Nephron progenitor cell (in vitro differentiated cells): ENCODE results near the gene TBCCD1.

Source experiments
- DNase-seq: peaks from one replicate; pipeline ENCODE4 v3.0.0; 2021
- H3K27ac Mint-ChIP-seq: 2 replicates; pipeline ENCODE4 v1.8.0; 2021; ENCODE audit warnings: mild to moderate bottlenecking, moderate library complexity, mixed read lengths
- H3K27me3 Mint-ChIP-seq: 2 replicates; pipeline ENCODE4 v1.8.0; 2021; ENCODE audit warnings: mild to moderate bottlenecking, low read depth, mixed read lengths; ENCODE audit not compliant: poor library complexity
- H3K36me3 Mint-ChIP-seq: 2 replicates; pipeline ENCODE4 v1.8.0; 2021; ENCODE audit warnings: low read depth, mixed read lengths
- H3K4me1 Mint-ChIP-seq: 2 replicates; pipeline ENCODE4 v1.8.0; 2021; ENCODE audit warnings: mixed read lengths
- H3K4me3 Mint-ChIP-seq: 2 replicates; pipeline ENCODE4 v1.8.0; 2021; ENCODE audit warnings: mild to moderate bottlenecking, moderate library complexity, mixed read lengths
- H3K9me3 Mint-ChIP-seq: 2 replicates; pipeline ENCODE4 v1.8.0; 2021; ENCODE audit warnings: mild to moderate bottlenecking, moderate library complexity, mixed read lengths
- CTCF ChIP-seq: fragments of 200-600 bp; sonication (generic); IDR thresholded peaks from 2 replicates; pipeline ENCODE4 v1.5.0; 2021; ENCODE audit warnings: antibody characterized with exemption

The TBCCD1 gene

DNA sequence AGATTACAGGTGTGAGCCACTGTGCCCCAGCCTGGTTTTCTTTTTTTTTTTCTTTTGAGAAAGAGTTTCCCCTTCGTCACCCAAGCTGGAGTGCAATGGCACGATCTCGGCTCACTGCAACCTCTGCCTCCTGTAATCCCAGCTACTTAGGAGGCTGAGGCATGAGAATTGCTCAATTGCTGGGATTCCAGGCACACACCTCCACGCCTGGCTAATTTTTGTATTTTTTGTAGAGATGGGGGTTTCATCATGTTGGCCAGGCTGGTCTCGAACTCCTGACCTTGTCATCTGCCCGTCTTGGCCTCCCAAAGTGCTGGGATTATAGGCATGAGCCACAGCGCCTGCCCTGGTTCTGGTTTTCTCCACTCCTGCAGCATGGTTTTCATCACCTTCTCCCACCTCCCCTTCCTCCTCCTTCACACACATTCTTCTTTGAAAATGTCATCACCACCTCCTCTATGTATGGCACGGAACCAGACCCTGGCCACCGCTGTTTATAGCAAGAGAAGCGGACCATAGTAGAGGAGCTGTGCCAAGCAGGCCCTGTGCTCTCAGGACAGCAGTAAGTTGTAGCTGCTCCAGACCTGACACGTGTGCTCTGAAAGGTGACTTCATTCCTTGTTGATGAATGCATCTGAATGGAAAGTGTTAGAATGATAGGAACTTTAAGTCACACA, 31.1 kb upstream of the TBCCD1 start:
- H3K4me3 Mint-ChIP-seq = no peak overlapping the region

GRCh38 chr3:186596568-186597287, 29.6 kb upstream of the TBCCD1 start:
- no peak overlapping the region for H3K27ac Mint-ChIP-seq
- H3K4me1 Mint-ChIP-seq = peaks cover 30% of the 10 kb centered on the region
- H3K36me3 Mint-ChIP-seq = no peaks in the 10 kb centered on the region
- no peak for TF ChIP-seq CTCF
- DNase-seq = no peak
- H3K27me3 Mint-ChIP-seq = peaks cover 23% of the 10 kb centered on the region
- no peak overlapping the region for H3K4me3 Mint-ChIP-seq
- H3K9me3 Mint-ChIP-seq = no peaks in the 10 kb centered on the region

More for the DNA sequence above, 31.1 kb upstream of the TBCCD1 start:
- no peak for TF ChIP-seq CTCF
- Mint-ChIP-seq H3K9me3 (no peaks in the 10 kb centered on the region), H3K27me3 (peaks cover 31% of the 10 kb centered on the region), H3K4me1 (peaks cover 30% of the 10 kb centered on the region), H3K36me3 (no peaks in the 10 kb centered on the region), H3K27ac (no peak overlapping the region)
- DNase-seq = no peak

GRCh38 chr3:186594591-186595113, 27.5 kb upstream of the TBCCD1 start:
- TF ChIP-seq CTCF = no peak
- Mint-ChIP-seq H3K4me1 (peaks cover 30% of the 10 kb centered on the region), H3K27me3 (peaks cover 10% of the 10 kb centered on the region), H3K4me3 (no peak overlapping the region), H3K36me3 (no peaks in the 10 kb centered on the region), H3K9me3 (no peaks in the 10 kb centered on the region), H3K27ac (no peak overlapping the region)
- DNase-seq = peak; percentile 12

- Mint-ChIP-seq H3K4me3 (no peak overlapping the region), H3K36me3 (no peaks in the 10 kb centered on the region), H3K27me3 (peaks cover 8% of the 10 kb centered on the region), H3K4me1 (peaks cover 23% of the 10 kb centered on the region), H3K27ac (no peak overlapping the region), H3K9me3 (no peaks in the 10 kb centered on the region)
- no peak for DNase-seq
- TF ChIP-seq CTCF = no peak
Measured at GRCh38 chr3:186593862-186594261, 26.7 kb upstream of the TBCCD1 start.

GRCh38 chr3:186592682-186593081, 25.5 kb upstream of the TBCCD1 start:
- H3K27ac Mint-ChIP-seq = no peak overlapping the region
- H3K27me3 Mint-ChIP-seq = peaks cover 6% of the 10 kb centered on the region
- H3K36me3 Mint-ChIP-seq = no peaks in the 10 kb centered on the region
- TF ChIP-seq CTCF = no peak
- no peak overlapping the region for H3K4me3 Mint-ChIP-seq
- H3K4me1 Mint-ChIP-seq = peaks cover 16% of the 10 kb centered on the region
- DNase-seq = no peak
- no peaks in the 10 kb centered on the region for H3K9me3 Mint-ChIP-seq
